Adrenal gland (tissue), 5 donors: ENCODE data around the gene TPBG.

ENCODE experiments used
- POLR2A ChIP-seq, 2 donors: fragments of 450-650 bp; IDR thresholded peaks; one replicate each; pipeline ENCODE4 v1.6.1; 2017; ENCODE audit warnings: antibody characterized with exemption in 2 of 2, mild to moderate bottlenecking in 2 of 2, moderate library complexity in 1 of 2
- TF ChIP-seq, protein P1 (sequence below), 6 experiments: fragments of 450-650 bp in 4 of 6; fragments of 200-600 bp in 2 of 6; sonication (generic) in 1 of 6; IDR thresholded peaks; 1 replicate in 5 of 6; 2 replicates in 1 of 6; pipeline versions ENCODE4 v1.5.1 to v1.8.0; 2016 to 2021; ENCODE audit warnings: antibody characterized with exemption in 6 of 6, mild to moderate bottlenecking in 2 of 6, moderate library complexity in 1 of 6
- donor health status: DM: no; HTN: no; CAD: no.

- TF ChIP-seq, protein P1, sequence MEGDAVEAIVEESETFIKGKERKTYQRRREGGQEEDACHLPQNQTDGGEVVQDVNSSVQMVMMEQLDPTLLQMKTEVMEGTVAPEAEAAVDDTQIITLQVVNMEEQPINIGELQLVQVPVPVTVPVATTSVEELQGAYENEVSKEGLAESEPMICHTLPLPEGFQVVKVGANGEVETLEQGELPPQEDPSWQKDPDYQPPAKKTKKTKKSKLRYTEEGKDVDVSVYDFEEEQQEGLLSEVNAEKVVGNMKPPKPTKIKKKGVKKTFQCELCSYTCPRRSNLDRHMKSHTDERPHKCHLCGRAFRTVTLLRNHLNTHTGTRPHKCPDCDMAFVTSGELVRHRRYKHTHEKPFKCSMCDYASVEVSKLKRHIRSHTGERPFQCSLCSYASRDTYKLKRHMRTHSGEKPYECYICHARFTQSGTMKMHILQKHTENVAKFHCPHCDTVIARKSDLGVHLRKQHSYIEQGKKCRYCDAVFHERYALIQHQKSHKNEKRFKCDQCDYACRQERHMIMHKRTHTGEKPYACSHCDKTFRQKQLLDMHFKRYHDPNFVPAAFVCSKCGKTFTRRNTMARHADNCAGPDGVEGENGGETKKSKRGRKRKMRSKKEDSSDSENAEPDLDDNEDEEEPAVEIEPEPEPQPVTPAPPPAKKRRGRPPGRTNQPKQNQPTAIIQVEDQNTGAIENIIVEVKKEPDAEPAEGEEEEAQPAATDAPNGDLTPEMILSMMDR (IDR thresholded peaks at IDR 0.05) = no peak
- TF ChIP-seq POLR2A (IDR thresholded peaks at IDR 0.05) = no peak
Observed at GRCh38 chr6:82372656-82373055, 9.0 kb downstream of the TPBG start.
